DMS153 (cell line): ENCODE data around the gene RRP15.
A peak's percentile ranks its signal among the peaks of the same experiment; 100 is the strongest.

Source experiments
- DNase-seq: peaks from one replicate; lab custom pipeline; 2025; lab: John Stamatoyannopoulos, UW

RRP15 gene

GRCh38 chr1:218341325-218341724 is 56.2 kb downstream of the RRP15 start:
- no peak for DNase-seq

- no peak for DNase-seq
Observed at GRCh38 chr1:218342091-218342490, 57.0 kb downstream of the RRP15 start.

DNA sequence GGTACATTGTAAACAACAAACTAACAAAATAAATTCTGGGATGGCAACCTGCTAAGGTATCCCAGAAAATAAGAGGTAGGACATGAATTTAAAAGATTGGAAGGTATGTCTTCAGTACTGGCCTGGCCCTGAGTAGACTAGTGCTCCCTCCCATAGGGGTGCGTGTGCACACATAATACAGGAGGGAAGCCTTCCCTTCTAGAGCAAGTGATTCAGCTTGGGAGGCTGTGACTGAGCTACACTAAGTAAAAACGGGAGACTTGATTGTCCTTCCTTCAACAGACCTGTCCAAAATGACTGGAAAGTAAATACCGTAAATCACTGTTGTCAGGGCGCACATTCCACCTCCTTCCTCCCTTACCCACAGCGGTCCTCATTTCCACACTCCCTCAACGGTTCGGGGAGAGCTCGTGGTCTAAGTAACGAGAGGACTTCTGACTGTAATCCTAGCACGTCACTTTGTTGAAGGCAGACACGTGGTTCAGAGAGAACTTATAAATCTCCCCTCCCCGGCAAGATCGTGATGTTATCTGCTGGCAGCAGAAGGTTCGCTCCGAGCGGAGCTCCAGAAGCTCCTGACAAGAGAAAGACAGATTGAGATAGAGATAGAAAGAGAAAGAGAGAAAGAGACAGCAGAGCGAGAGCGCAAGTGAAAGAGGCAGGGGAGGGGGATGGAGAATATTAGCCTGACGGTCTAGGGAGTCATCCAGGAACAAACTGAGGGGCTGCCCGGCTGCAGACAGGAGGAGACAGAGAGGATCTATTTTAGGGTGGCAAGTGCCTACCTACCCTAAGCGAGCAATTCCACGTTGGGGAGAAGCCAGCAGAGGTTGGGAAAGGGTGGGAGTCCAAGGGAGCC is 60.0 kb downstream of the RRP15 start, which contains the start of gene TGFB2:
Gene TGFB2 (plus strand): TSS at position 523 of the 859 bp plus-strand sequence. CDS start 1,366 bp downstream, outside the sequence.
- DNase-seq: peak; percentile 13

DNA sequence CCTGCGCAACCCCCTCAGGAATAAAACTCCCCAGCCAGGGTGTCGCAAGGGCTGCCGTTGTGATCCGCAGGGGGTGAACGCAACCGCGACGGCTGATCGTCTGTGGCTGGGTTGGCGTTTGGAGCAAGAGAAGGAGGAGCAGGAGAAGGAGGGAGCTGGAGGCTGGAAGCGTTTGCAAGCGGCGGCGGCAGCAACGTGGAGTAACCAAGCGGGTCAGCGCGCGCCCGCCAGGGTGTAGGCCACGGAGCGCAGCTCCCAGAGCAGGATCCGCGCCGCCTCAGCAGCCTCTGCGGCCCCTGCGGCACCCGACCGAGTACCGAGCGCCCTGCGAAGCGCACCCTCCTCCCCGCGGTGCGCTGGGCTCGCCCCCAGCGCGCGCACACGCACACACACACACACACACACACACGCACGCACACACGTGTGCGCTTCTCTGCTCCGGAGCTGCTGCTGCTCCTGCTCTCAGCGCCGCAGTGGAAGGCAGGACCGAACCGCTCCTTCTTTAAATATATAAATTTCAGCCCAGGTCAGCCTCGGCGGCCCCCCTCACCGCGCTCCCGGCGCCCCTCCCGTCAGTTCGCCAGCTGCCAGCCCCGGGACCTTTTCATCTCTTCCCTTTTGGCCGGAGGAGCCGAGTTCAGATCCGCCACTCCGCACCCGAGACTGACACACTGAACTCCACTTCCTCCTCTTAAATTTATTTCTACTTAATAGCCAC is 60.7 kb downstream of the RRP15 start:
- peak; percentile 65 for DNase-seq

DNA sequence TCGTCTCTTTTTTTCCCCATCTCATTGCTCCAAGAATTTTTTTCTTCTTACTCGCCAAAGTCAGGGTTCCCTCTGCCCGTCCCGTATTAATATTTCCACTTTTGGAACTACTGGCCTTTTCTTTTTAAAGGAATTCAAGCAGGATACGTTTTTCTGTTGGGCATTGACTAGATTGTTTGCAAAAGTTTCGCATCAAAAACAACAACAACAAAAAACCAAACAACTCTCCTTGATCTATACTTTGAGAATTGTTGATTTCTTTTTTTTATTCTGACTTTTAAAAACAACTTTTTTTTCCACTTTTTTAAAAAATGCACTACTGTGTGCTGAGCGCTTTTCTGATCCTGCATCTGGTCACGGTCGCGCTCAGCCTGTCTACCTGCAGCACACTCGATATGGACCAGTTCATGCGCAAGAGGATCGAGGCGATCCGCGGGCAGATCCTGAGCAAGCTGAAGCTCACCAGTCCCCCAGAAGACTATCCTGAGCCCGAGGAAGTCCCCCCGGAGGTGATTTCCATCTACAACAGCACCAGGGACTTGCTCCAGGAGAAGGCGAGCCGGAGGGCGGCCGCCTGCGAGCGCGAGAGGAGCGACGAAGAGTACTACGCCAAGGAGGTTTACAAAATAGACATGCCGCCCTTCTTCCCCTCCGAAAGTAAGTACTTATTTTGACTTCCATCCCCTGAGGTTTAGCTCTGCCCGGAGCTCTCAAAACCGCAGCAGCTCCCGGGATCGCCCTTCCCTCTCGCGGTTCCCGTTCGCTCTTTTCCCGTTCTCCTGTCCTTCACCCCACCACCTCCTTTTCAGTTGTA is 61.5 kb downstream of the RRP15 start:
- no peak for DNase-seq

DNA sequence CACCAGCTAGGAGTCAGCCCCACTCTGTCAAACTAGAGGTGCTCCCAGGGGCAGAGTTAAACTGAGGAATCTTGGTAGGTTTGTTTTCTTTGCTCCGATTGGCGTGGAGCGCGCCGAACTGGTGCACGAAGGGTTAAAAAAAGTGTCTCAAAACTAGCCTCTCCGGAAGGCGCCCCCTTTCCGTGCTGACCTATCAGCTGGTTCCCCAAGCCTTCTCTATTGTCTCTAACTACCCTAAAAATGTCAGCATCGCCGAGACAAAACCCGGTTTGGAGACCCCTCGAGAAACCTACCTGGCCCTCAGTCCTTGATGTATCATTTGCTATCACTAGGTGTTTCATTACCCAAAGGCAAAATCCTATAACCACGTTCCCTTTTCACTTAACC is 62.2 kb downstream of the RRP15 start:
- DNase-seq: no peak

DNA sequence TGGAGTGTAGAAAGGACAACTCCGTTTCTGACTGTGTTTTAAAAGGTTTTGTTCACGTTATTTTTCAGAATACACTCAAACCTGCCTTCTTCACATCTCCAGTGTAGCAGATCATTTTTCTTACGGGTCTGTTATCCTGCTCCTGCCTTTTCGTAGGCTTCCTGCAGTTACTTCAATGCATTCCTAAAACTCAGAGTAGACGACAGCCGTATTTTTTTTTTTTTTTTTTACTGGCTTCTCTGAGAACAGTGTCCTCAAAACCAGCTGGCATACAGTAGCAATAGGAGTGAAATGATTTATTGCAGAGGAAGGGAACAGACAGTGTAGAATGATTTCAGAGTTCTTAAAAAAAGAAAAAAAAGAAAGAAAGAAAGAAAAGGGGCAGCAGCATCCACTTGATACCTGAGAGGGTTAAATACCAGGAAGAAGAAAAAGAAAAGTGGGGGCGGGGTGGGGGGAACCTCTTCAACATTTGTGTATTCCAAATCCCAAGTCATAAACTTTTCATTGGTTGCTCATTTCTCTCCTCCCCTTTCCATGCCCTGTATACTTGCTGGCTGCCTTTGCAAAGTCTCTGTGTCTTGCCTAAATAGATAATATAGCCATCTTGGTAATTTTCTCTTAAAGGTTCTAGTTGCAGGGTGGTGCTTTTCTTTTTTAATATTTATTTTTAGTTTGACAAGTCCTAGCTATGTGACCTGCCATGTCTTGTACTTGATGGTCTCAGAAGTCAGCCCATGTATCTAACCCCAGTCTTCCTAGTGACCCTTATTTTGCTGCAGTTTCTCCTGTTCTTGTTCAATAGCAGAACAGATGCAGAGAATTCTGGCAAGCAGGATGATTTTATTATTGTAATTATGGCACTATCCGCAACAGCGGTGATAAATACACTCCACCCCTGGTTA is 62.9 kb downstream of the RRP15 start:
- DNase-seq: no peak

DNA sequence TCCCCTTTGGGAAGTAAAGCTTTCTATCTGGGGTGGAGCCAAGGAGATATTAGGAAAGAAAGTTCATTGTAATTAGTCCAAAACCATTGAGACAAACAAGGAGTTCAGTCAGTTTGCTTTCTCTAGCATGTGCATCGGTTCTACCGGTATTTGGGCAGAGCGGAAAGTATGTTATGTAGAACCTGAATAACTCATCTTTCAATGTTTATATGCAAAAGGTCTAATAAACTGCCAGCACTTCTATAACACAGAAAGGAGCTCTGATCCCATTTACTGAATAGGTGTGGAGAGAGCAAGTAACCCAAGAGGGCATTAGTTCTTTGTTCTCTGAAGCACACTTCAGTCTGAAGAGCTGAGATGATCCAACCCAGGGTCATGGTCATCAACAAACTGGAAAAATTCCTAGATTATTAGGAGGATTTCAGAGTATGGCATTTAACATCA is 63.6 kb downstream of the RRP15 start:
- DNase-seq: peak; percentile 58

- DNase-seq: no peak
Observed at GRCh38 chr1:218349348-218350034, 64.4 kb downstream of the RRP15 start.

- no peak for DNase-seq
Observed at GRCh38 chr1:218350035-218350525, 65.0 kb downstream of the RRP15 start.

GRCh38 chr1:218350801-218351266 is 65.7 kb downstream of the RRP15 start:
- no peak for DNase-seq

GRCh38 chr1:218351391-218352074 is 66.4 kb downstream of the RRP15 start:
- no peak for DNase-seq

GRCh38 chr1:218352075-218352438 is 67.0 kb downstream of the RRP15 start:
- DNase-seq: no peak

DNA sequence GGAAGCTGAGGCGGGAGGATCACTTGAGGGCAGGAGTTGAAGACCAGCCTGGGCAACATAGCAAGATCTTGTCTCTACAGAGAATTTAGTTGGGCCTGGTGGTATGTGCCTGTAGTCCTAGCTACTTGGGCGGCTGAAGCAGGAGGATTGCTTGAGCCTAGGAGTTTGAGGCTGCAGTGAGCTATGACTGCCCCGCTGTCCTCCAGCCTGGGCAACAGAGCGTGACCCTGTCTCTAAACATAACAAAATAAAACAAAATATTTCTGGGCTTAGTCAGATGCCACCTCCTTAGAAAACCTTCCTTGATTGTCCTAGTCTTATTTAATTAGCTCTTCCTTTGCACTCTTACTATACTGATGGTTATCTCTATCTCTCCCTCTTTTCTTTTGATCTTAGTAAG is 68.6 kb downstream of the RRP15 start:
- no peak for DNase-seq

DNA sequence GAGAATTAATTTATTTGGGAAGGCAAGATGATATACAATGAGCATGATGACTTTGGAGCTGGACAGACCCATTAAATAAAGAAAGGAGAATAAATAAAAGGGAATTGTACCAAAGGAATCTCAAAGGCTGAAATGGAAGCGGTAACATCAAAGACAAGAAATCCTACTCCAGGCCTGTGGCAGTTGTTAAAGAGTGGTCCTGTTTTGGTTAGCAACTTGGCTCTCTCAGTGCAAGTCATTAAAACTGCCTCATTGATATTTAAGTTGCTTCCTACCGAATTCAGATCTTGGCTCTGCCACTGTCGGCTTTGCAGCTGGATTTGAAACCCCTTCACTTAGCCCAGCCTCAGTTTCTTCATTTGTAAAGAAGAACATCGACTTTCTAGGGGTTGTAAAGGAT is 70.2 kb downstream of the RRP15 start:
- no peak for DNase-seq

DNA sequence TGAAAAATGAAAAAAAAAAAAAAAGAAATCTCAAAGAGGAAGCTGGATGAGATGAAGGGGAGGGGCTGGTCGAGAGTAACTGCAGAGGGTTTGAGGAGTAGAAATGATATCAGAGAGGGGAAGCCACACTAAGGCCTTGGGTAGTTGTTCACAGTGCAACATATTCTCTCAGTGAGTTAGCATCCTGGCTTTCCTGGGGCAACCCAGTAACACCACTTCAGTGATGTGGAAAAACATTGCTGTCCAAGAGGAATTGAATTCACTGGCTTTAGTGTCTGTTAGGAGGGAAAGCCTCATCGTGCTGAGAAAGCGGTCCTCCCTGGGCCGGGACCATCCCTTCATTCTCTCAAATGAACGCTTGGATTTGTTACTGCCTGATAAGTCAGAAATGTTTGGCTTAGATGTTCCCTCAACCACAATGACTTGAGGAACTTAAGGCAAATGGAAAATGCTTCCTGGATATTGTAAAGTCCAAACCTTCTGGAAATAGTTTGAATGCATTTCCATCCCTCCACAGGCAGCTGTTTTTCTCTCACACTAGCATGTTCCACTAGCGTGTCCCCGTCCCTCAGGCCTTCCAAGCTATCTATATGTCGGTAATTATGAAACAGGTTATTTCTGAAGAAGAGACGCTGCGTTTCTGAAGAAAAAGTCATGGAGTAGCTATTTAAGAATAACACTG is 72.3 kb downstream of the RRP15 start:
- DNase-seq: no peak

DNA sequence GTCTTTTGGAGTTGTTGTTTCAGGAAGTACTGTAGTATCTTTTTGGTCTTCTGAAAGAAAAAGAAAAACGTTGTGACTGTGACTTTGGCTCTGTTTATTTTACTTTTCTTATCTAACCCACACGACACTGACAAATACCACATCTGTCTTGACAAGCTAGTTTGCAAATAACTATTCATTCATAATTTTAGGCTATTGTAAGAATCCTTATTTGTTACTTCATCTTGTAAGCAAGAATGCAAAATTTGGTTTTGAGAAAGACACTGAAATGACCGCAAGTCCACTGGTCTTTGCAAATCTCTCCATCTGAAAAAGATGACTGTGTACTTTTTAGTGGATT is 72.8 kb downstream of the RRP15 start:
- DNase-seq: no peak

- DNase-seq: no peak
Observed at GRCh38 chr1:218361298-218362065, 76.4 kb downstream of the RRP15 start.
